ENCODE results near the gene WDR27. TPM values are rescaled to one million over a fixed set of nuclear protein-coding genes. Genes with fewer than 3 reads are reported as not detected.

The WDR27 gene
- total and polyA plus RNA-seq, 2 experiments from 2014 or later, result 27.7 to 29.7 TPM

- Histone ChIP-seq H3K79me2 (no peaks in the 10 kb centered on the region), H3K4me2 (no peak overlapping the region), H3K4me3 (no peak overlapping the region), H2AFZ (no peak overlapping the region), H3K9me3 (ENCODE audit: low read depth) (no peaks in the 10 kb centered on the region), H3K27ac (no peak overlapping the region), H3K36me3 (replicated peaks; ENCODE audit: insufficient read depth, low read depth) (no peaks in the 10 kb centered on the region), H4K20me1 (ENCODE audit: insufficient read depth, poor library complexity, severe bottlenecking) (no peaks in the 10 kb centered on the region), H3K4me1 (ENCODE audit: insufficient read depth) (no peaks in the 10 kb centered on the region), H3K27me3 (no peaks in the 10 kb centered on the region), H3K9me2 (replicated peaks; ENCODE audit: insufficient read depth) (no peaks in the 10 kb centered on the region)
- TF ChIP-seq CTCF (IDR thresholded peaks at IDR 0.05; ENCODE audit: poor library complexity) (no peak), EZH2phosphoT487 (IDR thresholded peaks at IDR 0.05; ENCODE audit: low read depth, severe bottlenecking, unreplicated experiment) (no peak), EZH2 (IDR thresholded peaks at IDR 0.05; ENCODE audit: borderline replicate concordance) (no peak)
- no peak for DNase-seq (ENCODE audit: low spot score)
- WGBS (ENCODE audit: low lambda C conversion rate, missing lambda C conversion rate), result 93% methylated on average over 10 of the region's 10 CpGs
Observed at GRCh38 chr6:169590376-169590939, 111.4 kb downstream of the WDR27 start.

- WGBS (ENCODE audit: low lambda C conversion rate, missing lambda C conversion rate), result 88% methylated on average over 6 of the region's 6 CpGs
- H3K4me3 ChIP-seq, result no peak overlapping the region
- no peak for DNase-seq (ENCODE audit: low spot score)
- no peak for TF ChIP-seq EZH2phosphoT487 (IDR thresholded peaks at IDR 0.05; ENCODE audit: low read depth, severe bottlenecking, unreplicated experiment)
- TF ChIP-seq CTCF (IDR thresholded peaks at IDR 0.05; ENCODE audit: poor library complexity), result no peak
- TF ChIP-seq EZH2 (IDR thresholded peaks at IDR 0.05; ENCODE audit: borderline replicate concordance), result no peak
- H3K27ac ChIP-seq, result no peak overlapping the region
- no peaks in the 10 kb centered on the region for H3K36me3 ChIP-seq (replicated peaks; ENCODE audit: insufficient read depth, low read depth)
- no peaks in the 10 kb centered on the region for H3K79me2 ChIP-seq
- no peaks in the 10 kb centered on the region for H3K4me1 ChIP-seq (ENCODE audit: insufficient read depth)
- no peak overlapping the region for H2AFZ ChIP-seq
- peaks cover 5% of the 10 kb centered on the region for H3K9me3 ChIP-seq (ENCODE audit: low read depth)
- H3K9me2 ChIP-seq (replicated peaks; ENCODE audit: insufficient read depth), result no peaks in the 10 kb centered on the region
- no peaks in the 10 kb centered on the region for H3K27me3 ChIP-seq
- no peak overlapping the region for H3K4me2 ChIP-seq
- no peaks in the 10 kb centered on the region for H4K20me1 ChIP-seq (ENCODE audit: insufficient read depth, poor library complexity, severe bottlenecking)
Observed at GRCh38 chr6:169589699-169590257, 112.1 kb downstream of the WDR27 start.

- DNase-seq (ENCODE audit: low spot score), result no peak
Observed at GRCh38 chr6:169589293-169589692, 112.5 kb downstream of the WDR27 start.

More at GRCh38 chr6:169589293-169589692, 112.5 kb downstream of the WDR27 start:
- Histone ChIP-seq H3K4me2 (no peak overlapping the region), H3K36me3 (replicated peaks; ENCODE audit: insufficient read depth, low read depth) (no peaks in the 10 kb centered on the region), H3K4me1 (ENCODE audit: insufficient read depth) (no peaks in the 10 kb centered on the region), H3K4me3 (no peak overlapping the region), H3K27me3 (no peaks in the 10 kb centered on the region), H2AFZ (no peak overlapping the region), H3K9me2 (replicated peaks; ENCODE audit: insufficient read depth) (no peaks in the 10 kb centered on the region), H3K9me3 (ENCODE audit: low read depth) (peaks cover 6% of the 10 kb centered on the region), H3K27ac (no peak overlapping the region), H4K20me1 (ENCODE audit: insufficient read depth, poor library complexity, severe bottlenecking) (no peaks in the 10 kb centered on the region), H3K79me2 (no peaks in the 10 kb centered on the region)
- TF ChIP-seq EZH2 (IDR thresholded peaks at IDR 0.05; ENCODE audit: borderline replicate concordance) (no peak), CTCF (IDR thresholded peaks at IDR 0.05; ENCODE audit: poor library complexity) (no peak), EZH2phosphoT487 (IDR thresholded peaks at IDR 0.05; ENCODE audit: low read depth, severe bottlenecking, unreplicated experiment) (no peak)
- 68% methylated on average over 3 of the region's 3 CpGs for WGBS (ENCODE audit: low lambda C conversion rate, missing lambda C conversion rate)
